ENCODE results near the gene PLA2G2F. TPM values are rescaled to one million over a fixed set of nuclear protein-coding genes. Genes with fewer than 3 reads are reported as not detected.

PLA2G2F gene
- total and polyA plus RNA-seq, 9 donors, result 0.02 to 0.30 (median 0.11) TPM; not detected in 5

DNA sequence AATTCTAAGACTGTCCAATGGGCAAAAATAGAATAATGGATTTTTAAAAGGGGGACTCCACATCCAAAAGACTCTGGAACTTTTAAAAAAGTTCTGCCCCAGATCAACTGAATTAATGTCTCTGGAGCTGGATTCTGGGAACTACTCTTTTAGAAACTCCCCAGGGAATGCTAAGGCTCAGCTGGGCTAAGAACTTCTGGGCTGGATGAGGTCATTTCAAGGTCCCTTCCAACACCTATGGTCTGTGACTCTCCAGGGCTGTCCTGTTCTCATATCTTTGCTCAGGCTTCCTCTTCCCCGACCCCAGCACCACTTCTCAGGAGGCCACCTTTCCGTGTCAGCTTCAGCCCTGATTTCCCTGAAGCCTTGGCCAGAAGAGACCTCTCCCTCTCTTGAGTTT lies 60.7 kb downstream of the PLA2G2F start:
- DNase-seq, result no peak
- H3K27ac ChIP-seq, result no peak overlapping the region
- H3K9me3 ChIP-seq, result no peaks in the 10 kb centered on the region
- intact Hi-C loops (cut with DNase I), result loop anchor here in 1 of 4 donors (10.0 kb wide), 1 partner anchor 275 kb away; no protein-coding TSS in a partner anchor
- no peaks in the 10 kb centered on the region for H3K27me3 ChIP-seq
- WGBS, 3 donors, result 65 to 83% (median 74%) methylated on average over 2 of the region's 2 CpGs
- peaks cover under 1% of the 10 kb centered on the region for H3K4me1 ChIP-seq (ENCODE audit: insufficient read depth)
- TF ChIP-seq POLR2A (IDR thresholded peaks at IDR 0.05) (no peak), EP300 (IDR thresholded peaks at IDR 0.05) (no peak)
- TF ChIP-seq, protein P1, sequence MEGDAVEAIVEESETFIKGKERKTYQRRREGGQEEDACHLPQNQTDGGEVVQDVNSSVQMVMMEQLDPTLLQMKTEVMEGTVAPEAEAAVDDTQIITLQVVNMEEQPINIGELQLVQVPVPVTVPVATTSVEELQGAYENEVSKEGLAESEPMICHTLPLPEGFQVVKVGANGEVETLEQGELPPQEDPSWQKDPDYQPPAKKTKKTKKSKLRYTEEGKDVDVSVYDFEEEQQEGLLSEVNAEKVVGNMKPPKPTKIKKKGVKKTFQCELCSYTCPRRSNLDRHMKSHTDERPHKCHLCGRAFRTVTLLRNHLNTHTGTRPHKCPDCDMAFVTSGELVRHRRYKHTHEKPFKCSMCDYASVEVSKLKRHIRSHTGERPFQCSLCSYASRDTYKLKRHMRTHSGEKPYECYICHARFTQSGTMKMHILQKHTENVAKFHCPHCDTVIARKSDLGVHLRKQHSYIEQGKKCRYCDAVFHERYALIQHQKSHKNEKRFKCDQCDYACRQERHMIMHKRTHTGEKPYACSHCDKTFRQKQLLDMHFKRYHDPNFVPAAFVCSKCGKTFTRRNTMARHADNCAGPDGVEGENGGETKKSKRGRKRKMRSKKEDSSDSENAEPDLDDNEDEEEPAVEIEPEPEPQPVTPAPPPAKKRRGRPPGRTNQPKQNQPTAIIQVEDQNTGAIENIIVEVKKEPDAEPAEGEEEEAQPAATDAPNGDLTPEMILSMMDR (IDR thresholded peaks at IDR 0.05), result no peak
- H3K36me3 ChIP-seq, result no peaks in the 10 kb centered on the region
- no peak overlapping the region for H3K4me3 ChIP-seq

Other genes with a start within 250 kb of the PLA2G2F start
- gene PLA2G2E, start 215.7 kb upstream of the PLA2G2F start, total RNA-seq, result not detected
- gene PLA2G2E, start 215.7 kb upstream of the PLA2G2F start, polyA plus RNA-seq, result not detected
- 100 to 1,000 TPM in 4 of 7 donors, 10 to 100 TPM in 3; 23.0 to 819 (median 143) TPM for gene PLA2G2A, start 159.7 kb upstream of the PLA2G2F start, total RNA-seq
- gene PLA2G2A, start 159.7 kb upstream of the PLA2G2F start, polyA plus RNA-seq, result 100 to 1,000 TPM; 126 to 262 TPM
- 100 to 1,000 TPM in 3 of 7 donors, 10 to 100 TPM in 4; 19.3 to 141 (median 67.4) TPM for gene PLA2G5, start 69.1 kb upstream of the PLA2G2F start, total RNA-seq
- gene PLA2G5, start 69.1 kb upstream of the PLA2G2F start, polyA plus RNA-seq, result 100 to 1,000 TPM in 1 of 2 donors, 10 to 100 TPM in 1; 29.7 to 100 TPM
- under 1 TPM in 2 of 7 donors, not detected in 5; 0.12 TPM for gene PLA2G2D, start 19.8 kb upstream of the PLA2G2F start, total RNA-seq
- gene PLA2G2D, start 19.8 kb upstream of the PLA2G2F start, polyA plus RNA-seq, result 1 to 10 TPM in 1 of 2 donors, not detected in 1; 2.1 TPM
- gene UBXN10, start 46.8 kb downstream of the PLA2G2F start, total RNA-seq, result 10 to 100 TPM in 1 of 7 donors, 1 to 10 TPM in 4, under 1 TPM in 2; 0.20 to 28.0 (median 2.9) TPM
- gene UBXN10, start 46.8 kb downstream of the PLA2G2F start, polyA plus RNA-seq, result 1 to 10 TPM in 1 of 2 donors, under 1 TPM in 1; 0.39 to 1.1 TPM
- not detected for gene PLA2G2C, start 47.2 kb downstream of the PLA2G2F start, total RNA-seq
- under 1 TPM in 1 of 2 donors, not detected in 1; 0.02 TPM for gene PLA2G2C, start 47.2 kb downstream of the PLA2G2F start, polyA plus RNA-seq
- 1 to 10 TPM in 1 of 7 donors, under 1 TPM in 3, not detected in 3; 0.10 to 1.5 (median 0.21) TPM for gene VWA5B1, start 151.6 kb downstream of the PLA2G2F start, total RNA-seq
- not detected for gene VWA5B1, start 151.6 kb downstream of the PLA2G2F start, polyA plus RNA-seq